Measurements from ENCODE around the gene RAB27A.

GRCh38 chr15:55255714-55256113 lies 33.9 kb downstream of the RAB27A start:
- TF ChIP-seq CTCF (conservative IDR thresholded peaks at IDR 0.05; ENCODE audit: low read depth, low read length) (no peak), EZH2 (IDR thresholded peaks at IDR 0.05; ENCODE audit: low read length, unreplicated experiment) (no peak), EZH2phosphoT487 (IDR thresholded peaks at IDR 0.05; ENCODE audit: borderline replicate concordance, low read length) (no peak)

Measured in PC-3 (cell line).